GM12878 (cell line): Measurements from ENCODE around the gene ZNF132.

ENCODE experiments used
- CBX3 ChIP-seq: fragments of 200-600 bp; sonication (generic); IDR thresholded peaks from 2 replicates; pipeline ENCODE4 v1.6.1; 2016; ENCODE audit warnings: low read depth, borderline replicate concordance
- E2F4 ChIP-seq: IDR thresholded peaks from 2 replicates; pipeline ENCODE4 v1.6.1; 2012; ENCODE audit warnings: low read depth, low read length, improper control_type of control experiment
- HDGF ChIP-seq: fragments of 450-650 bp; IDR thresholded peaks from 2 replicates; pipeline ENCODE4 v1.6.1; 2016; ENCODE audit warnings: antibody characterized with exemption
- KDM1A ChIP-seq: fragments of 200-600 bp; sonication (generic); IDR thresholded peaks from 2 replicates; pipeline ENCODE4 v1.6.1; 2016; ENCODE audit warnings: borderline replicate concordance
- NFIC ChIP-seq: IDR thresholded peaks from 2 replicates; pipeline ENCODE4 v1.6.1; 2012; ENCODE audit warnings: low read depth, mild to moderate bottlenecking, inconsistent platforms, low read length, moderate library complexity
- PBX3 ChIP-seq: IDR thresholded peaks from 2 replicates; pipeline ENCODE4 v1.6.1; 2011; ENCODE audit warnings: mild to moderate bottlenecking, low read depth, low read length, moderate library complexity; ENCODE audit not compliant: insufficient replicate concordance
- SP1 ChIP-seq: IDR thresholded peaks from one replicate; pipeline ENCODE4 v1.6.1; 2011; ENCODE audit warnings: low read depth, low read length
- SREBF2 ChIP-seq: IDR thresholded peaks from 2 replicates; pipeline ENCODE4 v1.6.1; 2012; ENCODE audit warnings: mild to moderate bottlenecking, low read length
- SRF ChIP-seq, 2 experiments: IDR thresholded peaks; 2 replicates each; pipeline ENCODE4 v1.6.1; 2011; ENCODE audit warnings: low read depth in 2 of 2, low read length in 2 of 2, mild to moderate bottlenecking in 1 of 2, moderate library complexity in 1 of 2
- TF ChIP-seq, protein P1 (sequence below): IDR thresholded peaks from 2 replicates; pipeline ENCODE4 v1.6.1; 2012; ENCODE audit warnings: mild to moderate bottlenecking, low read depth, low read length
- TF ChIP-seq, protein P2 (sequence below): IDR thresholded peaks from 2 replicates; pipeline ENCODE4 v1.6.1; 2011; ENCODE audit warnings: low read depth, low read length, improper control_type of control experiment, borderline replicate concordance
- TF ChIP-seq, protein P3 (sequence below): IDR thresholded peaks from 2 replicates; pipeline ENCODE4 v1.6.1; 2011; ENCODE audit warnings: low read depth, mild to moderate bottlenecking, low read length, moderate library complexity, borderline replicate concordance; ENCODE audit errors: extremely low read depth
- TF ChIP-seq, protein P4 (sequence below), 3 experiments: IDR thresholded peaks in 2 of 3; conservative IDR thresholded peaks in 1 of 3; 2 replicates each; pipeline ENCODE4 v1.5.1; 2011; ENCODE audit warnings: low read depth in 3 of 3, low read length in 3 of 3, mild to moderate bottlenecking in 3 of 3, control low read depth in 2 of 3, moderate library complexity in 2 of 3, inconsistent platforms in 1 of 3, mixed read lengths in 1 of 3; ENCODE audit not compliant: control insufficient read depth in 2 of 3, insufficient read depth in 1 of 3; ENCODE audit errors: extremely low read depth in 1 of 3

DNA sequence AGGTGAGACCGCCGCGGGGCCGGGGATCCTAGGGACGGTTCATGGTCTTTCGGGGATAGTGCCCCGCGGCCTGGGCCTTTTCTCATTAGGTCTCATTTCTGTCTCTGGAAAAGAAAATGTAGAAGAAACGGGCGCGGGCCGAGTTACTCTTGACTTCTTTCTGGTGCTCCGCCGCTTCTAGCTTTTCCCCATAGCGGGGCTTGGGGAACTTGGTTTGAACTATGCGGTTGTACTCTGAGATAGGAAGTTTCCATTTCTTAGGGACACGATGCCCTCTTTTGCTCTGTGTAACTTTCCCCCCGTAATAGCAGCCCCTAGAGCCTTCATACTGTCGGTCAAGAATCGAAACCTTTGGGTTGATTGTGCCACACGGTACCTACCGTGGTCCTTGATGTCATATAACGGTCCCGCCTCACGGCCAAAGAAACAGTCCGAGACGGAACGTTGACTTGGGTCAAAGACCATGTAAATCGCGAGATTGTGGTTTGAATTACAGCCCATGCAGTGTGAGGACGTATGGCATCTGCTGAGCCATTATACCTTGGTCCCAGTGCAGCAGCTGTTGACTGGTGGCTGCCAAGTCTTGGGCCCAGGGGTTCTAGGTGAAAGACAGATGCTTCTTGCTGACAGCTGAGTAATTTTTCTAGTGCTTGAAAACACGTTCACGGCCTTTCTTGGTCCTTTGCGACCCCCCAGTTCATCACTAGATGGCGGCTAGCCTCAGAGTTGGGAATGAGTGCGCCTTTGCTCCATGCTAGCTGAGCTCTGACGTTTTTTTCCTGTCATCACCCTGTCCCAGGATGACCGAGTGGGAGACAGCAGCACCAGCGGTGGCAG lies 52.4 kb downstream of the ZNF132 start:
- TF ChIP-seq SP1 = no peak
- TF ChIP-seq, protein P1, sequence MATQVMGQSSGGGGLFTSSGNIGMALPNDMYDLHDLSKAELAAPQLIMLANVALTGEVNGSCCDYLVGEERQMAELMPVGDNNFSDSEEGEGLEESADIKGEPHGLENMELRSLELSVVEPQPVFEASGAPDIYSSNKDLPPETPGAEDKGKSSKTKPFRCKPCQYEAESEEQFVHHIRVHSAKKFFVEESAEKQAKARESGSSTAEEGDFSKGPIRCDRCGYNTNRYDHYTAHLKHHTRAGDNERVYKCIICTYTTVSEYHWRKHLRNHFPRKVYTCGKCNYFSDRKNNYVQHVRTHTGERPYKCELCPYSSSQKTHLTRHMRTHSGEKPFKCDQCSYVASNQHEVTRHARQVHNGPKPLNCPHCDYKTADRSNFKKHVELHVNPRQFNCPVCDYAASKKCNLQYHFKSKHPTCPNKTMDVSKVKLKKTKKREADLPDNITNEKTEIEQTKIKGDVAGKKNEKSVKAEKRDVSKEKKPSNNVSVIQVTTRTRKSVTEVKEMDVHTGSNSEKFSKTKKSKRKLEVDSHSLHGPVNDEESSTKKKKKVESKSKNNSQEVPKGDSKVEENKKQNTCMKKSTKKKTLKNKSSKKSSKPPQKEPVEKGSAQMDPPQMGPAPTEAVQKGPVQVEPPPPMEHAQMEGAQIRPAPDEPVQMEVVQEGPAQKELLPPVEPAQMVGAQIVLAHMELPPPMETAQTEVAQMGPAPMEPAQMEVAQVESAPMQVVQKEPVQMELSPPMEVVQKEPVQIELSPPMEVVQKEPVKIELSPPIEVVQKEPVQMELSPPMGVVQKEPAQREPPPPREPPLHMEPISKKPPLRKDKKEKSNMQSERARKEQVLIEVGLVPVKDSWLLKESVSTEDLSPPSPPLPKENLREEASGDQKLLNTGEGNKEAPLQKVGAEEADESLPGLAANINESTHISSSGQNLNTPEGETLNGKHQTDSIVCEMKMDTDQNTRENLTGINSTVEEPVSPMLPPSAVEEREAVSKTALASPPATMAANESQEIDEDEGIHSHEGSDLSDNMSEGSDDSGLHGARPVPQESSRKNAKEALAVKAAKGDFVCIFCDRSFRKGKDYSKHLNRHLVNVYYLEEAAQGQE = no peak
- no peak for TF ChIP-seq HDGF
- TF ChIP-seq KDM1A = no peak
- no peak for TF ChIP-seq SRF (IDR thresholded peaks at IDR 0.05; ENCODE audit: low read depth in 2 of 2, low read length in 2 of 2)
- TF ChIP-seq, protein P2, sequence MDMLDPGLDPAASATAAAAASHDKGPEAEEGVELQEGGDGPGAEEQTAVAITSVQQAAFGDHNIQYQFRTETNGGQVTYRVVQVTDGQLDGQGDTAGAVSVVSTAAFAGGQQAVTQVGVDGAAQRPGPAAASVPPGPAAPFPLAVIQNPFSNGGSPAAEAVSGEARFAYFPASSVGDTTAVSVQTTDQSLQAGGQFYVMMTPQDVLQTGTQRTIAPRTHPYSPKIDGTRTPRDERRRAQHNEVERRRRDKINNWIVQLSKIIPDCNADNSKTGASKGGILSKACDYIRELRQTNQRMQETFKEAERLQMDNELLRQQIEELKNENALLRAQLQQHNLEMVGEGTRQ = no peak
- TF ChIP-seq, protein P3, sequence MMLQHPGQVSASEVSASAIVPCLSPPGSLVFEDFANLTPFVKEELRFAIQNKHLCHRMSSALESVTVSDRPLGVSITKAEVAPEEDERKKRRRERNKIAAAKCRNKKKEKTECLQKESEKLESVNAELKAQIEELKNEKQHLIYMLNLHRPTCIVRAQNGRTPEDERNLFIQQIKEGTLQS = no peak
- TF ChIP-seq CBX3 = no peak
- TF ChIP-seq, protein P4, sequence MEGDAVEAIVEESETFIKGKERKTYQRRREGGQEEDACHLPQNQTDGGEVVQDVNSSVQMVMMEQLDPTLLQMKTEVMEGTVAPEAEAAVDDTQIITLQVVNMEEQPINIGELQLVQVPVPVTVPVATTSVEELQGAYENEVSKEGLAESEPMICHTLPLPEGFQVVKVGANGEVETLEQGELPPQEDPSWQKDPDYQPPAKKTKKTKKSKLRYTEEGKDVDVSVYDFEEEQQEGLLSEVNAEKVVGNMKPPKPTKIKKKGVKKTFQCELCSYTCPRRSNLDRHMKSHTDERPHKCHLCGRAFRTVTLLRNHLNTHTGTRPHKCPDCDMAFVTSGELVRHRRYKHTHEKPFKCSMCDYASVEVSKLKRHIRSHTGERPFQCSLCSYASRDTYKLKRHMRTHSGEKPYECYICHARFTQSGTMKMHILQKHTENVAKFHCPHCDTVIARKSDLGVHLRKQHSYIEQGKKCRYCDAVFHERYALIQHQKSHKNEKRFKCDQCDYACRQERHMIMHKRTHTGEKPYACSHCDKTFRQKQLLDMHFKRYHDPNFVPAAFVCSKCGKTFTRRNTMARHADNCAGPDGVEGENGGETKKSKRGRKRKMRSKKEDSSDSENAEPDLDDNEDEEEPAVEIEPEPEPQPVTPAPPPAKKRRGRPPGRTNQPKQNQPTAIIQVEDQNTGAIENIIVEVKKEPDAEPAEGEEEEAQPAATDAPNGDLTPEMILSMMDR (IDR thresholded peaks at IDR 0.05 in 2 of 3, conservative IDR thresholded peaks at IDR 0.05 in 1 of 3; ENCODE audit: control insufficient read depth in 2 of 3, extremely low read depth in 1 of 3, insufficient read depth in 1 of 3, low read depth in 3 of 3, low read length in 3 of 3) = 0 out of 6 replicates have a peak, but pooled peaks have one; percentile 1 to 21 (median 9)
- no peak for TF ChIP-seq PBX3
- no peak for TF ChIP-seq SREBF2
- 0 out of 2 replicates have a peak, but pooled peaks have one; percentile 9 for TF ChIP-seq NFIC
- no peak for TF ChIP-seq E2F4
